Measurements from ENCODE around the gene INTS11. TPM values are rescaled to one million over a fixed set of nuclear protein-coding genes. Genes with fewer than 3 reads are reported as not detected.

INTS11 gene
- total RNA-seq, 1 experiment from 2014 or later, result 254 TPM

DNA sequence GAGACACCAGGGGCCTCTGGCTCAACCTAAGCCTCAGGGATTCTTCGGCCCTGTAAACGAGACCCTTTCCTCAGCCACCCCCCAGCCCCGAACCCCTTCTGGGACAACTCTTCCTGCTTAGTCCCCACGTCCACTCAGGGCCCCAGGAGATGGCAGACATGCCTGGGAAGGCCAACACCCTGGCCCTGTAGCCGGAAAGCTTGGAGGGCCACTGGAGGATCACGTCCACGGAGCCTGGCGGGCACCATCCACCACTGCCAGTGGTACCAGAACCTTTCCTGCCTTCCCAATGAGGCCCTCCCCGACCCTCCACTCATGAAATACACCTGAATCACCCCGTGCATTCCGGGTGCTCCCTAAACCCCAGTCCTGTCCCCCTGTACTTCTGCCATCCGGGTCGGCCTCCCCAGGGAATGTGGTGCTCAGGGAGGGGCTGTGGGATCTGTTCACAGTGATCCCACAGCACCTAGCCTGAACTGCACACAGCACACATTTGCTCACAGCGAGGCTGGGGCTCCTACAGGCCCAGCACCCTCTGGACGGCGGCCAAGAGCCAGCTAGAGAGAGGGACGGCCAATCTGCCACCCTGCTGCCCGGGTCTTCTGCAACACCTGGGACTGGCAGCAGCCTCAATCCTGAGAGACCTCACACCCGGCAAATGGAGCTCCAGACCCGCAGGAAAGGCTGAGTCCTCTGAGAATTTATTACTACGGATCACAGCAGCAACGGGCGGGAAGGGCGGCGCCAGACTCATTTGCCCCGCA, 48.8 kb upstream of the INTS11 start:
- Histone ChIP-seq H3K9me2 (replicated peaks; ENCODE audit: low read length) (no peaks in the 10 kb centered on the region), H3K9me3 (ENCODE audit: low read length) (no peaks in the 10 kb centered on the region), H3K36me3 (ENCODE audit: low read depth, low read length) (peaks cover 10% of the 10 kb centered on the region; the same call in 1 of the 2 replicates), H2AFZ (ENCODE audit: low read length) (no peak overlapping the region), H3K27ac (ENCODE audit: low read length) (no peak overlapping the region), H3K4me1 (ENCODE audit: insufficient read depth, low read length) (peaks cover 20% of the 10 kb centered on the region), H3F3A (ENCODE audit: low read length, unreplicated experiment) (peaks cover 9% of the 10 kb centered on the region), H4K20me1 (ENCODE audit: low read length) (no peaks in the 10 kb centered on the region), H3K4me2 (ENCODE audit: low read length) (peak overlapping the region; percentile 99), H3K27me3 (ENCODE audit: low read length) (no peaks in the 10 kb centered on the region), H3K4me3 (ENCODE audit: low read length) (peak overlapping the region; percentile 96), H3K9ac (ENCODE audit: low read length) (peak overlapping the region; percentile 98; the same call in 1 of the 2 replicates), H3K79me2 (ENCODE audit: low read length) (peaks cover 35% of the 10 kb centered on the region)
- no peak for DNase-seq
- ChIA-PET POLR2A (ENCODE audit: unreplicated experiment) (interaction anchor here (0.6 kb wide), 1 partner anchor 372 kb away, joined by 4 read pairs; no protein-coding TSS in a partner anchor), CTCF (interaction anchor here (1.2 kb wide), 1 partner anchor 131 kb away, joined by 3 read pairs; no protein-coding TSS in a partner anchor)
- ATAC-seq, result no peak
- TF ChIP-seq EZH2 (IDR thresholded peaks at IDR 0.05; ENCODE audit: low read length, unreplicated experiment) (no peak), EZH2phosphoT487 (IDR thresholded peaks at IDR 0.05; ENCODE audit: borderline replicate concordance, low read length) (no peak)
- TF ChIP-seq, protein P1, sequence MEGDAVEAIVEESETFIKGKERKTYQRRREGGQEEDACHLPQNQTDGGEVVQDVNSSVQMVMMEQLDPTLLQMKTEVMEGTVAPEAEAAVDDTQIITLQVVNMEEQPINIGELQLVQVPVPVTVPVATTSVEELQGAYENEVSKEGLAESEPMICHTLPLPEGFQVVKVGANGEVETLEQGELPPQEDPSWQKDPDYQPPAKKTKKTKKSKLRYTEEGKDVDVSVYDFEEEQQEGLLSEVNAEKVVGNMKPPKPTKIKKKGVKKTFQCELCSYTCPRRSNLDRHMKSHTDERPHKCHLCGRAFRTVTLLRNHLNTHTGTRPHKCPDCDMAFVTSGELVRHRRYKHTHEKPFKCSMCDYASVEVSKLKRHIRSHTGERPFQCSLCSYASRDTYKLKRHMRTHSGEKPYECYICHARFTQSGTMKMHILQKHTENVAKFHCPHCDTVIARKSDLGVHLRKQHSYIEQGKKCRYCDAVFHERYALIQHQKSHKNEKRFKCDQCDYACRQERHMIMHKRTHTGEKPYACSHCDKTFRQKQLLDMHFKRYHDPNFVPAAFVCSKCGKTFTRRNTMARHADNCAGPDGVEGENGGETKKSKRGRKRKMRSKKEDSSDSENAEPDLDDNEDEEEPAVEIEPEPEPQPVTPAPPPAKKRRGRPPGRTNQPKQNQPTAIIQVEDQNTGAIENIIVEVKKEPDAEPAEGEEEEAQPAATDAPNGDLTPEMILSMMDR (conservative IDR thresholded peaks at IDR 0.05; ENCODE audit: low read depth, low read length), result no peak
- intact Hi-C loops (cut with micrococcal nuclease), result no loop called here
- BruUV-seq (replicated peaks), result no TSS peak

DNA sequence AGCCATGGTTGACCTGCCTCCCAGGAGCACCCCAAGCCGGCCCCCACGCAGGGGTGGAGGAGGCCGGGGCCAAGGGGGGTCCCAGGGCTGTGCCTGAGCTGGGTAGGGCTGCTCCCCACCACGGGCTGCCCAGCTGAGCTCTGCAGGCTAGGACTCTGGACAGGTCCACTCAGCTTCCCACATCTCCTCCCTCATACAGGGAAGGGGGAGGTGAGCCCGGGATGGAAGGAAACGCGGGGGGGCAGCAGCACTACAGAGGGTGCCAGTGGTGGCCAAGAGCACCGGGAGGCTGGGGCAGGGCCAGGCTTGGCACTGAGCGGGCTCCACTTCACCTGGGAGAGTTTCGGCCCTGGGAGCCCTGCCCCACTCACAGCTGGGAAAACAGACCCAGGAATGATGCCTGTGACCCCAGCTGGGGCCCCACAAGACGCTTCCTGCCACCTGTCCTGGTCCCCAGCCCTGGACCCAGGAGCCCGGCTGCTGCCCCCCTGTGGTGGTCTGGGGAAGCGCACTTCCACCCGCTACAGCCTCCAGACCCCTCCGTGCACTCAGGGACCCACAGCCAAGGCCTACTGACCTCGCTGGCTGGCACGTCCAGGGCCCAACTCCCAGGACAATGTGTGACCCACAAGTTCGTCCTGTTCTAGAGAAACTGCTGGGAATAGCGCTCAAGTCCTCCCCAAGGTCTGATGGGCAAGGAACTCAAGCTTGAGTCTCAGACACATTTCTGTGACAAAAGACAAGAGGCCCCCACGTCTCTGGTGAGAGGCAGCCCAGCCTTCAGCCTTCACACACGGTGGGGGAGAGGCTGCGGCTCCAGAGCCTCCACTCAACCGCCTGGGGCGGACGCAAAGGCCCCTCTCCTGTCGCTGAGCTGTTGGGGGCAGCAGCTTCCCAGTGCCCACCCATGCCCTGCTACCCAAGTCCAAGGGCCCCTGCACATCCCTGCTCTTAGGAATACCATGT, 47.6 kb upstream of the INTS11 start:
- H3K9me3 ChIP-seq (ENCODE audit: low read length), result 0 out of 2 replicates have a peak, but pooled peaks cover 3% of the 10 kb centered on the region
- TF ChIP-seq, protein P1 (conservative IDR thresholded peaks at IDR 0.05; ENCODE audit: low read depth, low read length), result peak; percentile 96
- TF ChIP-seq EZH2phosphoT487 (IDR thresholded peaks at IDR 0.05; ENCODE audit: borderline replicate concordance, low read length), result no peak
- DNase-seq (peak; percentile 72), ATAC-seq (peak; percentile 25)
- peak overlapping the region; percentile 13; the same call in 1 of the 2 replicates for H3K4me2 ChIP-seq (ENCODE audit: low read length)
- H3K4me1 ChIP-seq (ENCODE audit: insufficient read depth, low read length), result peaks cover 20% of the 10 kb centered on the region
- no peaks in the 10 kb centered on the region for H3K9me2 ChIP-seq (replicated peaks; ENCODE audit: low read length)
- BruUV-seq (replicated peaks), result no TSS peak
- no peak overlapping the region for H3K4me3 ChIP-seq (ENCODE audit: low read length)
- no peak overlapping the region for H3K27ac ChIP-seq (ENCODE audit: low read length)
- no peaks in the 10 kb centered on the region for H4K20me1 ChIP-seq (ENCODE audit: low read length)
- ChIA-PET POLR2A (ENCODE audit: unreplicated experiment) (no interaction called here), CTCF (no interaction called here)
- no peaks in the 10 kb centered on the region for H3K27me3 ChIP-seq (ENCODE audit: low read length)
- no peak overlapping the region for H2AFZ ChIP-seq (ENCODE audit: low read length)
- H3K36me3 ChIP-seq (ENCODE audit: low read depth, low read length), result peaks cover 10% of the 10 kb centered on the region; the same call in 1 of the 2 replicates
- peaks cover 35% of the 10 kb centered on the region for H3K79me2 ChIP-seq (ENCODE audit: low read length)
- intact Hi-C loops (cut with micrococcal nuclease), result no loop called here
- peaks cover 9% of the 10 kb centered on the region for H3F3A ChIP-seq (ENCODE audit: low read length, unreplicated experiment)
- H3K9ac ChIP-seq (ENCODE audit: low read length), result no peak overlapping the region

Data from PC-3 (cell line).